Vagina (tissue), 2 donors: ENCODE results near the gene IL36B. TPM values are rescaled to one million over a fixed set of nuclear protein-coding genes. Genes with fewer than 3 reads are reported as not detected.
A peak's percentile ranks its signal among the peaks of the same experiment; 100 is the strongest.

ENCODE experiments used
- DNase-seq, 2 donors: peaks; one replicate each; pipeline ENCODE4 v3.0.0-alpha.2; 2017; ENCODE audit errors: extremely low spot score in 2 of 2
- H3K27ac ChIP-seq: fragments of 200-600 bp; sonication (generic); one replicate; pipeline ENCODE4 v1.5.1; 2019
- H3K27me3 ChIP-seq: fragments of 200-600 bp; sonication (generic); one replicate; pipeline ENCODE4 v1.5.1; 2019
- H3K36me3 ChIP-seq, 2 donors: fragments of 200-600 bp; sonication (generic); one replicate each; pipeline ENCODE4 v1.5.1; 2017 to 2019
- H3K4me1 ChIP-seq: fragments of 200-600 bp; sonication (generic); one replicate; pipeline ENCODE4 v1.5.1; 2019
- H3K4me3 ChIP-seq, 2 donors: fragments of 200-600 bp; sonication (generic); 1 replicate in 1 of 2; 2 replicates in 1 of 2; pipeline ENCODE4 v1.5.1; 2016 to 2019
- H3K9me3 ChIP-seq: fragments of 200-600 bp; sonication (generic); one replicate; pipeline ENCODE4 v1.5.1; 2019
- POLR2A ChIP-seq, 2 donors: fragments of 450-650 bp; IDR thresholded peaks; one replicate each; pipeline ENCODE4 v1.6.1; 2017; ENCODE audit warnings: antibody characterized with exemption in 2 of 2, mild to moderate bottlenecking in 2 of 2, moderate library complexity in 2 of 2
- POLR2AphosphoS5 ChIP-seq, 2 donors: sonication (generic); formaldehyde crosslinking; IDR thresholded peaks; one replicate each; pipeline ENCODE4 v1.9.0; 2017; ENCODE audit warnings: antibody characterized with exemption in 2 of 2, mild to moderate bottlenecking in 2 of 2, low read depth in 1 of 2; ENCODE audit not compliant: insufficient read depth in 1 of 2
- intact Hi-C: fragments of 100-400 bp; cut with DNase I; formaldehyde crosslinking; loops from one replicate; pipeline ENCODE4 v1.15.1; 2023
- total RNA-seq: library from RNA; depleted of rRNA; stranded (reverse); fragments of >200 nt; gene quantifications from one replicate; pipeline ENCODE4 v1.2.3, GENCODE V29; 2016
- TF ChIP-seq, protein P1 (sequence below), 3 experiments: fragments of 450-650 bp in 2 of 3; fragments of 200-600 bp in 1 of 3; sonication (generic) in 1 of 3; IDR thresholded peaks; one replicate each; pipeline ENCODE4 v1.5.1; 2017 to 2019; ENCODE audit warnings: antibody characterized with exemption in 3 of 3, mild to moderate bottlenecking in 2 of 3, moderate library complexity in 2 of 3

IL36B gene
- total RNA-seq, 1 donor from 2014 or later = not detected

DNA sequence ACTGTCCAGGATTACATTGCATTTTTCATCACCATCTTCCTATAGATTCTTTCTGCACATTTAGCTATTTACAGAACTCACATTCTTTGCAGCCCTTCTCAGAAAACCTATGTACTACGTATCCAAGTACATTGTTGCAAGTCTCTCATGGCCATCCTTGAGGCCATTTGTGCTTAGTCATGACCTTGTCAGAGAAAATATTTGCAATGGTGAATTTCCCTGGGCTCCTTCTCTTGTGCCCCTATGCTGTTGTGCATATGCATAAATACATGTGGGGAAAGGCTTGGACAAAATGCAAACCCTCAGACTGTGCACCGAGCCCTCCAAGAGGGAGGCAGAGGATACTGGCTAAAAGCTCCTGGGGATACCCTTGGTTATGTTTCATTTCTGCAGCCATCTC lies 27.9 kb downstream of the IL36B start:
- Histone ChIP-seq H3K4me3 (no peak overlapping the region), H3K27ac (no peak overlapping the region), H3K27me3 (no peaks in the 10 kb centered on the region), H3K4me1 (no peaks in the 10 kb centered on the region), H3K9me3 (no peaks in the 10 kb centered on the region), H3K36me3 (no peaks in the 10 kb centered on the region)
- no peak for DNase-seq
- intact Hi-C loops = no loop called here
- TF ChIP-seq, protein P1, sequence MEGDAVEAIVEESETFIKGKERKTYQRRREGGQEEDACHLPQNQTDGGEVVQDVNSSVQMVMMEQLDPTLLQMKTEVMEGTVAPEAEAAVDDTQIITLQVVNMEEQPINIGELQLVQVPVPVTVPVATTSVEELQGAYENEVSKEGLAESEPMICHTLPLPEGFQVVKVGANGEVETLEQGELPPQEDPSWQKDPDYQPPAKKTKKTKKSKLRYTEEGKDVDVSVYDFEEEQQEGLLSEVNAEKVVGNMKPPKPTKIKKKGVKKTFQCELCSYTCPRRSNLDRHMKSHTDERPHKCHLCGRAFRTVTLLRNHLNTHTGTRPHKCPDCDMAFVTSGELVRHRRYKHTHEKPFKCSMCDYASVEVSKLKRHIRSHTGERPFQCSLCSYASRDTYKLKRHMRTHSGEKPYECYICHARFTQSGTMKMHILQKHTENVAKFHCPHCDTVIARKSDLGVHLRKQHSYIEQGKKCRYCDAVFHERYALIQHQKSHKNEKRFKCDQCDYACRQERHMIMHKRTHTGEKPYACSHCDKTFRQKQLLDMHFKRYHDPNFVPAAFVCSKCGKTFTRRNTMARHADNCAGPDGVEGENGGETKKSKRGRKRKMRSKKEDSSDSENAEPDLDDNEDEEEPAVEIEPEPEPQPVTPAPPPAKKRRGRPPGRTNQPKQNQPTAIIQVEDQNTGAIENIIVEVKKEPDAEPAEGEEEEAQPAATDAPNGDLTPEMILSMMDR (IDR thresholded peaks at IDR 0.05) = no peak
- TF ChIP-seq POLR2AphosphoS5 (IDR thresholded peaks at IDR 0.05; ENCODE audit: insufficient read depth in 1 of 2, low read depth in 1 of 2) (no peak), POLR2A (IDR thresholded peaks at IDR 0.05) (no peak)

DNA sequence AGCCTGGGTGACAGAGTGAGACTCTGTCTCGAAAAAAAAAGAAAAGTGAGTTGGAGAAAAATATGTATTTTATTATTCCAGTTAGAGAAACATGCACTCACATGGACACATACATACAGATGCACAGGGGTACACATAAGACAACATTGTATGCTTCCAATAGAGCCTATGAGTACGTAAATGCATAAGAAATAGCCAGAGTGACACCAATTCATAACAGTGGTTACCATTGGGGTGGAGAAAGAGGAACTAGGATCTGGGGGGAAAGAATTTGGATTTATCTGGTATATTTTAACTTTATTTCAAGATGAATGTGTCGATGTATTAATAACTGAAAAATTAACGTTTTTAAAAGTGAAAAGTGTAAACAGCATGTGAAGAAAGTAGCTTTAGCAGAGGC lies 31.4 kb downstream of the IL36B start:
- intact Hi-C loops = no loop called here
- Histone ChIP-seq H3K4me1 (no peaks in the 10 kb centered on the region), H3K9me3 (no peaks in the 10 kb centered on the region), H3K36me3 (no peaks in the 10 kb centered on the region), H3K27ac (no peak overlapping the region), H3K27me3 (no peaks in the 10 kb centered on the region), H3K4me3 (no peak overlapping the region)
- no peak for TF ChIP-seq POLR2A (IDR thresholded peaks at IDR 0.05)
- TF ChIP-seq, protein P1 (IDR thresholded peaks at IDR 0.05) = no peak
- no peak for TF ChIP-seq POLR2AphosphoS5 (IDR thresholded peaks at IDR 0.05; ENCODE audit: insufficient read depth in 1 of 2, low read depth in 1 of 2)
- no peak for DNase-seq

DNA sequence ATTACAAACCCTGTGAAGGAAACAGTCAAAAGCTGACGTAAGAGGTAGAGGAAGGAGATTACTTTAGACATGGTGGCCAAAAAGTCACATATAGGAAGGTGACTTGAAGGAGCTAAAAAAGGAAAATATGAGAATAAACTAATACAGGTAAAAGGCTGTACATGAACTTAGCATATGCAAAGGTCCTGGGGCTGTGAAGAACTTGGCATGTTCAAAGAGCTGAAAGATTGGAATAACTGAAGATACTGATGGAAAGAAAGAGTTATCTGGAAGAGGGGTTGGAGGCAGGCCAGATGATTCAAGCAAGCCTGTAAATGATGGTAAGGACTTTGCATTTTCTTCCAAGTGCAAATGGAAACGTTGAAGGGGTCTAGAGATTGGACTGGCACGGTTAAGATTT lies 34.2 kb downstream of the IL36B start:
- H3K4me3 ChIP-seq = no peak overlapping the region
- no peaks in the 10 kb centered on the region for H3K4me1 ChIP-seq
- peak in 1 of 2 donors; percentile 42 for DNase-seq
- TF ChIP-seq, protein P1 (IDR thresholded peaks at IDR 0.05) = no peak
- TF ChIP-seq POLR2AphosphoS5 (IDR thresholded peaks at IDR 0.05; ENCODE audit: insufficient read depth in 1 of 2, low read depth in 1 of 2) (no peak), POLR2A (IDR thresholded peaks at IDR 0.05) (no peak)
- H3K27me3 ChIP-seq = no peaks in the 10 kb centered on the region
- no peak overlapping the region for H3K27ac ChIP-seq
- no peaks in the 10 kb centered on the region for H3K36me3 ChIP-seq
- intact Hi-C loops = no loop called here
- no peaks in the 10 kb centered on the region for H3K9me3 ChIP-seq

DNA sequence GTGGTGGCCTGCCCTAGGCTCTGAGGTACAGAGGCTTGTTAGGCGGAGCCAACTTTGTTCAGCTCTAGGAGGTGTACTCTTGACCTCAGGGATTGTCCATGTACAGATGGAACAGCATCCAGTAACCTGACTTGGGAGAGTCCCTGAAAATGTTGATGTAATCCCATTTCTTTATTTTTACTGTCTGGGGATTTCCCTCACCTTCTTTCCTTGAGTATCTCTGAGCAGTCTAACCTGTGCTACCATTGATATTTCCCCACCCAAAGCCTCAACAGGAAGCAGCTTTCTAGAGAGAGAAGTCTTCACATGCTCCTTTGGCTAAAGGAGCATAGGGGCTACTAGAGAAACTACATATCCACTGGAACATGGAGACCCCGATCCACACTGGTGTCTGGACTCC lies 37.0 kb downstream of the IL36B start:
- no peaks in the 10 kb centered on the region for H3K27me3 ChIP-seq
- intact Hi-C loops = no loop called here
- no peaks in the 10 kb centered on the region for H3K9me3 ChIP-seq
- H3K27ac ChIP-seq = no peak overlapping the region
- no peaks in the 10 kb centered on the region for H3K36me3 ChIP-seq
- no peak for DNase-seq
- H3K4me3 ChIP-seq = no peak overlapping the region
- TF ChIP-seq, protein P1 (IDR thresholded peaks at IDR 0.05) = no peak
- TF ChIP-seq POLR2A (IDR thresholded peaks at IDR 0.05) (no peak), POLR2AphosphoS5 (IDR thresholded peaks at IDR 0.05; ENCODE audit: insufficient read depth in 1 of 2, low read depth in 1 of 2) (no peak)
- no peaks in the 10 kb centered on the region for H3K4me1 ChIP-seq

DNA sequence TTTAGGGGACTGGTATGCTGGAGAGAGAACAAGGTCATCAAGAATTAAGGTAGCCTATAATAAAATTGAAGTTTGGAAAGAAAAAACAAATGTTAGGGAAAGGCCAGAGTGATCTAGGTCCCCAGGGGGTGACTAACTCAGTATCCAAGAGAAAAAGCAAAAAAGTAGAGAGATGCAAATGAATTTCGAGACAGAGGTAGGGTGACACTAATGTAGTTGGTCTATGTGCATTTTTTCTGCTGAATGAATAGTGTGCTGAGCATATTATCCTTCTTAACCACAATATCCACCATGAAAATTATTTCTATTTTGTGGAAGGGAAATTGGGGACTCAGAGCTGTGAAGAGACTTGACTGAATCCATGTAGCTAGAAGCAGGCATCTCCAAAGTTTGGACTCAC lies 37.6 kb downstream of the IL36B start:
- Histone ChIP-seq H3K4me3 (no peak overlapping the region), H3K9me3 (no peaks in the 10 kb centered on the region), H3K27ac (no peak overlapping the region), H3K4me1 (no peaks in the 10 kb centered on the region), H3K27me3 (no peaks in the 10 kb centered on the region), H3K36me3 (no peaks in the 10 kb centered on the region)
- no peak for DNase-seq
- intact Hi-C loops = no loop called here
- TF ChIP-seq, protein P1 (IDR thresholded peaks at IDR 0.05) = no peak
- TF ChIP-seq POLR2A (IDR thresholded peaks at IDR 0.05) (no peak), POLR2AphosphoS5 (IDR thresholded peaks at IDR 0.05; ENCODE audit: insufficient read depth in 1 of 2, low read depth in 1 of 2) (no peak)
